GM20000 (cell line): ENCODE results near the gene RYK.

Experiments
- DNase-seq: peaks from one replicate; pipeline ENCODE4 v3.0.0; 2012; ENCODE audit warnings: low spot score
- TF ChIP-seq, protein P1 (sequence below): IDR thresholded peaks from 2 replicates; pipeline ENCODE4 v1.5.1; 2012; ENCODE audit warnings: mild to moderate bottlenecking, control low read depth; ENCODE audit errors: extremely low read depth, missing control alignments

Gene RYK

DNA sequence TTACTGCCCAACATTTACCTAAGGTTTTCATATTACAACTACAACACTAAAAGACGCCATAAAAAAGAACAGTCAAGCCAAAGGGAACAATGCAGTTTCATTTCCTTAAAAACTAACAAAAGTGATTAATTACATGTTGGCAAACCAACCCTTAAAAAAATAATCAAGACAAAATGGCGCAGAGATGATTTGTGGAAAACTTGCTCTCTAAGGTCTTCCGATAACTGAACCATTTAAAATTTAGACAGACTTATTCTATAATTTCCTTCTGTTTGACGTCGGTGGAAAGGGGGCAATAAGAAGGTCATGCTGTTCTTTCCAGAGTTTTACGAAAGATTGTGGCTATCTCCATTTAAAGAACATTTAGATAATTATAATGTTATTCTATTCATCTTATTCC is 87.6 kb downstream of the RYK start:
- TF ChIP-seq, protein P1, sequence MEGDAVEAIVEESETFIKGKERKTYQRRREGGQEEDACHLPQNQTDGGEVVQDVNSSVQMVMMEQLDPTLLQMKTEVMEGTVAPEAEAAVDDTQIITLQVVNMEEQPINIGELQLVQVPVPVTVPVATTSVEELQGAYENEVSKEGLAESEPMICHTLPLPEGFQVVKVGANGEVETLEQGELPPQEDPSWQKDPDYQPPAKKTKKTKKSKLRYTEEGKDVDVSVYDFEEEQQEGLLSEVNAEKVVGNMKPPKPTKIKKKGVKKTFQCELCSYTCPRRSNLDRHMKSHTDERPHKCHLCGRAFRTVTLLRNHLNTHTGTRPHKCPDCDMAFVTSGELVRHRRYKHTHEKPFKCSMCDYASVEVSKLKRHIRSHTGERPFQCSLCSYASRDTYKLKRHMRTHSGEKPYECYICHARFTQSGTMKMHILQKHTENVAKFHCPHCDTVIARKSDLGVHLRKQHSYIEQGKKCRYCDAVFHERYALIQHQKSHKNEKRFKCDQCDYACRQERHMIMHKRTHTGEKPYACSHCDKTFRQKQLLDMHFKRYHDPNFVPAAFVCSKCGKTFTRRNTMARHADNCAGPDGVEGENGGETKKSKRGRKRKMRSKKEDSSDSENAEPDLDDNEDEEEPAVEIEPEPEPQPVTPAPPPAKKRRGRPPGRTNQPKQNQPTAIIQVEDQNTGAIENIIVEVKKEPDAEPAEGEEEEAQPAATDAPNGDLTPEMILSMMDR, result no peak
- no peak for DNase-seq

DNA sequence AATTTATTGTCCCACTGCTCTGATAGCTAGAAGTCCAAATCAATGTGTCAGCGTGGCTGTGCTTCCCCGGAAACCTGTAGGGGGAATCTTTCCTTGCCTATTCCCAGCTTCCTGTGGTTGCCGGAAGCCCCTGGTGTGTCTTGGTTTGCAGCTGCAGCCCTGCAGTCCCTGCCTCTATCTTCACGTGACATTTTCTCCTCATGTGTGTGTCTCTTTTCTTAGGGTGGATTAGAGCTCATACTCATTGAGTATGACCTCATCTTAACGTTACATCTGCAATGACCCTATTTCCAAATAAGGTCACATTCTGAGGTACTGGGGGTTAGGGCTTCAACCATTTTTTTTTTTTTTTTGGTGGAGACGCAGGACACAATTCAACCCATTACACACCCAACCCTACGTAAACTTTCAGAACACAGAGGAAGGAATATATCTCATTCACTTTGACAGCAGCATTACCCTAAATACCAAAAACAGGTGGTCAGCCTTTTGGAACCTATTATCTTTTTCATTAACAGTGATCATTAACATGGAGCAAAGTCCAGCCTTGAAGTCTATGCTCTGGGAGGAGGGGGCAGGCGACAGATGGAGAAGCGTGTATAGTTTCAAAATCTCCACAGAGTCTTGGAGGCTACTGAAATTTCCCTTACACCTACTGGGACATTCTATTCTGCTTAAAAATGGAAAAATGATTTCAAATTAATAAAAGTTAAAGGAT is 88.6 kb downstream of the RYK start:
- TF ChIP-seq, protein P1, result no peak

DNA sequence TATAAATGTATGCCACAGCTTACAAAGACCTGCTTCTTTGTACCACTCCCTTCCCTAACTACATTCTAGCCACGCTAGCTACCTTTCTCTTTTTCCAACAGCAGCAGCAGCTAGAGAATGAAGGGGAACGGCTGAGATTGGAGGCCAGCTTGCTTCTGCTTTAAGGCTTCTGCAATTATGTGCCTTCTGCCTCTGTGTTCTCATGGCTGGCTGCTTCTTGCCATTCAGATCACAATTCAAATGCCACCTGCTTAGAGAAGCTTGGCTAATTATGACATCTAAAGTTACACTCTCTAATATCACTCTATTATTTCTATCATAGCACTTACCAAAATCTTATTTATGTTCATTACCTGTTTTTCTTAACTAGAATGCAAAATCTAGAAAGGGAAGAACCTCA is 95.2 kb downstream of the RYK start:
- no peak for DNase-seq

More for the DNA sequence above, 88.6 kb downstream of the RYK start:
- no peak for DNase-seq

DNA sequence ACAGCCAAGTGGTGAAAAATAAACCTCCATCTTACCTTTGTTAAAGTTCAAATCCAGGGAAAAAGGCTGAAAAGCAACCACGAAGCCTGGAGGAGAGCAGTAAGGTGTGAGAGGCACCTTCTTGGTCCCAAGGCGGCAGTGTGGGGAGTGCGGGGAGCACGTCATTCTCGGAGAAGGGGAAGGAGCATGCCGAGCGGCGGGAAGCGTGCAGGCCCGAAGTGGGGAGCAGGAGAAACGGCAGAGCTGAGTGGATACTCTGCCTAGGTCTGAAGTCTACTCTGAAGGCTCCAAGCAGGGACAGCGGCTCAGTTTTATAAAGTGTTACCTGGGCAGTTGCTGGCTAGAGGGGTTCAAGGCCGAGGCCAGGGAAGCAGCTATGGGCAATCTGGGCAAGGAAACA is 96.9 kb downstream of the RYK start:
- TF ChIP-seq, protein P1, result no peak
- DNase-seq, result no peak

More for the DNA sequence above, 95.2 kb downstream of the RYK start:
- TF ChIP-seq, protein P1, result no peak

DNA sequence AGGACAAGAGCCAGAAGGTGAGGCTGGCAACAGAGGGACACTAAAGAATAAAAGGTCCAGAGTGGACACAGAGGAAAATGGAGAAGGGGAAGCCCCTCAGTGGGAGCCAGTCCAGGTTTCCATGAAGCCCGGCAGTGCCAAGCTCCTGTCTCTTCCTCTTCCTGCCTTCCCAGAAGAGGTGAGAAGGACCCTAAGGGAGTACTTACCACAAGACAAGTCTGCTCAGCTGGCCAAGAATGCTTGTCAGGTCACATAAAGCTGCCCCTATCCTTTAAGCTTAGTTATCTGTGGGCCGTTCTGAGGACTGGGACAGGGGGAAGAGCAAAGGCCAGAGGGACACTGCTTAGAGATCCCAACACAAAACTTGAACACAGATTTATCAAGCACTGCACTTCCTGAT is 100.2 kb downstream of the RYK start:
- TF ChIP-seq, protein P1, result no peak
- no peak for DNase-seq

DNA sequence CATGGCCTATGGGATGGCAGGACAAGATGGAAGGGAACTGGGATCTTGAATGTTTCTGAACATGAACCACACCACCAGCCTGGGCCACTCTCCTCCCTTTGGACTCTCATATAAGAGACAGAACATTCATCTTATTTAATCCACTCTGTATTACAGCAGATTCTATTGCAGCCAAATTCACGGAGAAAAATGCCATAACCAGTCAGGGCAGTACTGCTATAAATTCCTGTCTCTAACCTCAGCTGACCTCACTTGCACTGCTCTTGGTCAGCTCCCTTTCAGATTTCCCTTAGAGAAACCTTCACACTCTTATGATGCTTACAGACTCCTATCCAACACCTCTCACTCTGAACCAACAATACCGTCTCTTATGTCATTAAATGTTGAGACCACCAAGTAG is 101.4 kb downstream of the RYK start:
- TF ChIP-seq, protein P1, result no peak
- no peak for DNase-seq

DNA sequence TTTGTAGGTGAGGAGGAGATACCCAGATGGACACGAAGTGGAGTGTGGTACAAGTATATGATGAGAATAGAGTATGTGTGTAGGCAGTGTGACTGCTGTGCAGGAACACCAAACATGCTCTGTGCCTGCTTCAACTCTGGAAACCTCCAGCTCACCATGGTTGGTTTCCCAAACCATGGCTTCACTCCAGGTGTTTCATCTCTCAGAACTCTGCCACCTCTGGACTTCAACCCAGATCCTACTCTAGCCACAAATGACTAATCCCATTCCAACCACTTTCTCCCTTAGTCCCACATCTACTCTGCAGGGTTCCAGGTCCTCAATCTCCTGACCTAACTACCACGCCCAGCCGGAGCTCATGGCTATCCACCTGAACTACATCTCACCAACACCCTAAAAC is 102.1 kb downstream of the RYK start:
- TF ChIP-seq, protein P1, result no peak
- no peak for DNase-seq
